RWPE1 (cell line): ENCODE results near the gene ZNFX1.
A peak's percentile ranks its signal among the peaks of the same experiment; 100 is the strongest.

Experiments used
- CTCF ChIA-PET: fragments of 350-600 bp; sonication (Branson Sonifier 250); formaldehyde crosslinking; extraction: SDS; loops from one replicate; lab custom pipeline; 2021; lab: Yijun Ruan, JAX
- POLR2A ChIA-PET: fragments of 400-600 bp; formaldehyde crosslinking; extraction: SDS; loops from one replicate; lab custom pipeline; 2020; ENCODE audit warnings: antibody characterized with exemption; ENCODE audit not compliant: low non-redundant PET; lab: Yijun Ruan, JAX
- DNase-seq: peaks from one replicate; pipeline ENCODE4 v3.0.0; 2012; ENCODE audit warnings: low spot score
- H3K27ac ChIP-seq: fragments of 450-650 bp; 2 replicates; pipeline ENCODE4 v1.5.1; 2017
- CTCF ChIP-seq: fragments of 450-650 bp; conservative IDR thresholded peaks from 2 replicates; pipeline ENCODE4 v1.5.1; 2017; ENCODE audit warnings: low read depth, mild to moderate bottlenecking

Gene ZNFX1

GRCh38 chr20:49215232-49215631 lies 62.6 kb downstream of the ZNFX1 start:
- no peak for DNase-seq
- CTCF ChIA-PET, result interaction anchor here (1.6 kb wide), 1 partner anchor 82 kb away, joined by 10 read pairs; no protein-coding TSS in a partner anchor
- no peak for TF ChIP-seq CTCF
- H3K27ac ChIP-seq, result no peak overlapping the region
- POLR2A ChIA-PET, result no interaction called here

DNA sequence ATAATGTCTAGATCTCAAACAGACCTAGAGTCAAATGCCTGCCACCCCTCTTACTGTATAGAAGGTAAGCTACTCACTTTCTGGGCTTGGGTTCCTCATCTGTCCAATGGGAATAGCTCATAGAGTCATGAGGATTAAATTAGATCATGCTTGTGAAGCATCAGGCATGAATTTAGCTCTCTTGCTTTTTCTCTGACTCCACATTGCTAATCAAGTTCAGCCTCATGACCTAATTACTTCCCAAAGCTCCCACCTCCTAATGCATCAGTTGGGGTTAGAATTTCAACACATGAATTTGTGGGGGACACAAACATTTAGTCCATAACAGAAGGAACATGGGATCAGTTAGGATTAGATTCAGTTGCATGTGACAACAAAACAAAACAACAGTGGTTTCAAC lies 63.3 kb downstream of the ZNFX1 start:
- ChIA-PET CTCF (interaction anchor here (0.6 to 1.6 kb wide), 3 partner anchors 27 to 381 kb away, joined by 3 to 10 read pairs (median 4); no protein-coding TSS in a partner anchor), POLR2A (no interaction called here)
- H3K27ac ChIP-seq, result no peak overlapping the region
- DNase-seq, result no peak
- TF ChIP-seq CTCF, result no peak

DNA sequence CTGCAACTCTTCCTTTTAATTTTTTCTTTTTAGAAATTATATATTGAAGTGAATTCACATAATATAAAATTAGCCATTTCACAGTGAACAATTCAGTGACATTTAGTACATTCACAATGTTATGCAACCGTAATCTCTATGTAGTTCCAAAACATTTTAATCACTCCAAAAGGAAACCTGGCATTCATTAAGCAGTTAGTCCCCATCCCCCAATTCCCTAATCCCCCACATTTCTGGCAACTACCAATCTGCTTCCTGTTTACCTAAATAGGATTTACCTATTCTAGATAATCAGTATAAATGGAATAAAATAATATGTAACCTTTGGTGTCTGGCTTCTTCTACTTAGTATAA lies 67.1 kb downstream of the ZNFX1 start:
- POLR2A ChIA-PET, result no interaction called here
- no peak for DNase-seq
- TF ChIP-seq CTCF, result no peak
- H3K27ac ChIP-seq, result no peak overlapping the region
- CTCF ChIA-PET, result no interaction called here

GRCh38 chr20:49210101-49210756 lies 67.6 kb downstream of the ZNFX1 start:
- TF ChIP-seq CTCF, result no peak
- POLR2A ChIA-PET, result no interaction called here
- no peak for DNase-seq
- CTCF ChIA-PET, result interaction anchor here (0.6 kb wide), 1 partner anchor 20 kb away, joined by 3 read pairs; no protein-coding TSS in a partner anchor
- H3K27ac ChIP-seq, result no peak overlapping the region

DNA sequence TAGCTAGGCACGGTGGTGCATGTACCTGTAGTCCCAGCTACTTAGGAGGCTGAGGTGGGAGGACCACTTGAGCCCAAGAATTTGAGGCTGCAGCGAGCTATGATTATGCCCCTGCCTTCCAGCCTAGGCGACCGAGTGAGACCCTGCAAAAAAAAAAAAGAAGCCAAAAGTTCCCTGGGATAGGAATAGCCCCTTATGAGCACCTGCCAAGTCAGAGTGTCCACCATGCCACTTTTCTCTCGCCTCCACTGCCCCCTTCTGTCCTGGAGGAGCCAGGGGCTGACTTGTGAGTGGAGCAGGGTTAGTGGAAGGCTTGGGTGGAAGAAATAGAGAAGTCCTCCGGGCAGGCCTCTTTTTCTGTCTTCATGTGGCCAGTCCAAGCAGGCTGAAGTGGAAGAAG lies 70.8 kb downstream of the ZNFX1 start:
- no peak overlapping the region for H3K27ac ChIP-seq
- no peak for DNase-seq
- CTCF ChIA-PET, result interaction anchor here (1.5 to 3.1 kb wide), 2 partner anchors 10 to 74 kb away, joined by 5 to 19 read pairs; no protein-coding TSS in a partner anchor
- POLR2A ChIA-PET, result interaction anchor here (0.6 kb wide), 1 partner anchor 20 kb away, joined by 3 read pairs; no protein-coding TSS in a partner anchor
- TF ChIP-seq CTCF, result 0 out of 2 replicates have a peak, but pooled peaks have one; percentile 13

DNA sequence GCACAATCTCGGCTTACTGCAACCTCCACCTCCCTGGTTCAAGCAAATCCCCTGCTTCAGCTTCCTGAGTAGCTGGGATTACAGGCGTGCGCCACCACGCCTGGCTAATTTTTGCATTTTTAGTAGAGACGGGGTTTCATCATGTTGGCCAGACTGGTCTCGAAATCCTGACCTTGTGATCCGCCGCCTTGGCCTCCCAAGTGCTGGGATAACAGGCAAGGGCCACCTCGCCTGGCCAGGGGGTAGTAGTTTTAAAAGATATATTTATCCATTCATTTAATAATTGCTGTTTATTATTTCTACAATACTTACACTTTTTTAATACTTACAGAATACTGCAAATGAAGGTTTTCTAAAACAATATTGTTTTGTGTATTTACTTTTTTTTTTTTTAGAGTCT lies 74.1 kb downstream of the ZNFX1 start:
- no peak overlapping the region for H3K27ac ChIP-seq
- POLR2A ChIA-PET, result interaction anchor here (0.6 kb wide), 1 partner anchor 21 kb away, joined by 3 read pairs; no protein-coding TSS in a partner anchor
- TF ChIP-seq CTCF, result no peak
- no peak for DNase-seq
- CTCF ChIA-PET, result interaction anchor here (0.7 kb wide), 1 partner anchor 717 kb away, joined by 3 read pairs; no protein-coding TSS in a partner anchor
